KMS-11 (cell line): ENCODE measurements around the gene ADD2.

ENCODE experiments used
- H2AFZ ChIP-seq: fragments of 200-600 bp; sonication (generic); 2 replicates; pipeline ENCODE4 v1.6.1; 2016; ENCODE audit warnings: antibody characterized with exemption, mixed run types, low read depth
- H3K27ac ChIP-seq: fragments of 200-600 bp; sonication (generic); 2 replicates; pipeline ENCODE4 v1.6.1; 2016; ENCODE audit warnings: mild to moderate bottlenecking, mixed run types
- H3K27me3 ChIP-seq: fragments of 200-600 bp; sonication (generic); 2 replicates; pipeline ENCODE4 v1.6.1; 2017; ENCODE audit warnings: mild to moderate bottlenecking, low read depth, mixed run types, moderate library complexity; ENCODE audit not compliant: insufficient read depth
- H3K36me3 ChIP-seq: fragments of 200-600 bp; sonication (generic); 2 replicates; pipeline ENCODE4 v1.6.1; 2017; ENCODE audit warnings: mild to moderate bottlenecking, mixed run types; ENCODE audit not compliant: insufficient read depth
- H3K4me1 ChIP-seq: fragments of 200-600 bp; sonication (generic); 2 replicates; pipeline ENCODE4 v1.6.1; 2016; ENCODE audit warnings: mild to moderate bottlenecking, low read depth, mixed run types; ENCODE audit not compliant: poor library complexity, severe bottlenecking
- H3K4me2 ChIP-seq: fragments of 200-600 bp; sonication (generic); 2 replicates; pipeline ENCODE4 v1.7.0; 2016; ENCODE audit warnings: mild to moderate bottlenecking, mixed run types
- H3K4me3 ChIP-seq: fragments of 200-600 bp; sonication (generic); IDR thresholded peaks from 2 replicates; pipeline ENCODE4 v1.6.1; 2017; ENCODE audit warnings: low read depth, low read length, mixed read lengths; ENCODE audit not compliant: insufficient read depth
- H3K79me2 ChIP-seq: fragments of 200-600 bp; sonication (generic); 2 replicates; pipeline ENCODE4 v1.6.1; 2016; ENCODE audit warnings: low read depth, mixed run types; ENCODE audit not compliant: insufficient read depth
- H3K9ac ChIP-seq: fragments of 200-600 bp; sonication (generic); 2 replicates; pipeline ENCODE4 v1.6.1; 2016; ENCODE audit warnings: mild to moderate bottlenecking, mixed run types
- H4K20me1 ChIP-seq: fragments of 200-600 bp; sonication (generic); 2 replicates; pipeline ENCODE4 v1.6.1; 2016; ENCODE audit warnings: mild to moderate bottlenecking, mixed run types; ENCODE audit not compliant: insufficient read depth
- CTCF ChIP-seq: fragments of 200-600 bp; sonication (generic); conservative IDR thresholded peaks from 2 replicates; pipeline ENCODE4 v1.6.1; 2017; ENCODE audit warnings: low read depth, mild to moderate bottlenecking, antibody characterized with exemption, low read length, moderate library complexity, mixed read lengths

The ADD2 gene

GRCh38 chr2:70768590-70769085, 638 bp upstream of the ADD2 start:
- no peak overlapping the region for H3K4me3 ChIP-seq
- no peak overlapping the region for H2AFZ ChIP-seq

GRCh38 chr2:70767079-70767698, 811 bp downstream of the ADD2 start:
- peak overlapping the region; percentile 83 for H3K27ac ChIP-seq
- peaks cover 53% of the 10 kb centered on the region for H3K4me1 ChIP-seq
- peak overlapping the region; percentile 93 for H3K9ac ChIP-seq
- peak overlapping the region; percentile 91 for H2AFZ ChIP-seq
- no peaks in the 10 kb centered on the region for H3K27me3 ChIP-seq
- peak overlapping the region; percentile 93 for H3K4me2 ChIP-seq
- peaks cover 42% of the 10 kb centered on the region; the same call in 1 of the 2 replicates for H3K79me2 ChIP-seq
- H4K20me1 ChIP-seq: no peaks in the 10 kb centered on the region
- H3K4me3 ChIP-seq: peak overlapping the region; percentile 80
- H3K36me3 ChIP-seq: no peaks in the 10 kb centered on the region
- TF ChIP-seq CTCF: no peak

More at GRCh38 chr2:70768590-70769085, 638 bp upstream of the ADD2 start:
- Histone ChIP-seq H3K9ac (no peak overlapping the region), H3K27me3 (peaks cover under 1% of the 10 kb centered on the region; the same call in 1 of the 2 replicates), H3K79me2 (peaks cover 32% of the 10 kb centered on the region; the same call in 1 of the 2 replicates), H3K4me2 (peak overlapping the region; percentile 29; the same call in 1 of the 2 replicates), H3K27ac (no peak overlapping the region; the same call in 1 of the 2 replicates), H3K4me1 (peaks cover 67% of the 10 kb centered on the region), H3K36me3 (no peaks in the 10 kb centered on the region), H4K20me1 (no peaks in the 10 kb centered on the region)
- TF ChIP-seq CTCF: no peak

GRCh38 chr2:70766357-70767078, 1.5 kb downstream of the ADD2 start:
- peak overlapping the region; percentile 80 for H3K4me3 ChIP-seq

GRCh38 chr2:70765507-70765906, 2.5 kb downstream of the ADD2 start:
- no peaks in the 10 kb centered on the region for H3K27me3 ChIP-seq
- H3K36me3 ChIP-seq: no peaks in the 10 kb centered on the region
- peaks cover 36% of the 10 kb centered on the region for H3K4me1 ChIP-seq
- no peak overlapping the region for H3K4me3 ChIP-seq
- peaks cover 47% of the 10 kb centered on the region; the same call in 1 of the 2 replicates for H3K79me2 ChIP-seq
- H3K4me2 ChIP-seq: no peak overlapping the region; the same call in 1 of the 2 replicates
- no peak overlapping the region for H2AFZ ChIP-seq
- H4K20me1 ChIP-seq: no peaks in the 10 kb centered on the region
- H3K27ac ChIP-seq: no peak overlapping the region
- no peak for TF ChIP-seq CTCF
- no peak overlapping the region for H3K9ac ChIP-seq

More at GRCh38 chr2:70766357-70767078, 1.5 kb downstream of the ADD2 start:
- peak overlapping the region; percentile 83; the same call in 1 of the 2 replicates for H3K27ac ChIP-seq
- peaks cover 46% of the 10 kb centered on the region for H3K4me1 ChIP-seq
- TF ChIP-seq CTCF: no peak
- H2AFZ ChIP-seq: peak overlapping the region; percentile 91; the same call in 1 of the 2 replicates
- H4K20me1 ChIP-seq: no peaks in the 10 kb centered on the region
- no peaks in the 10 kb centered on the region for H3K27me3 ChIP-seq
- no peaks in the 10 kb centered on the region for H3K36me3 ChIP-seq
- H3K9ac ChIP-seq: peak overlapping the region; percentile 93
- H3K4me2 ChIP-seq: peak overlapping the region; percentile 93
- peaks cover 47% of the 10 kb centered on the region; the same call in 1 of the 2 replicates for H3K79me2 ChIP-seq
